IMR-90 (cell line): ENCODE results near the gene ECE2. TPM values are rescaled to one million over a fixed set of nuclear protein-coding genes. Genes with fewer than 3 reads are reported as not detected.

Experiments used
- ATAC-seq: fragments of 200-7000 bp; cut with Tn5 transposase; 2 replicates; pipeline ENCODE4 v1.9.1; 2020; ENCODE audit warnings: low read depth, mild to moderate bottlenecking, moderate library complexity
- BruUV-seq: library from RNA; stranded (reverse); fragments of 400-500 nt; replicated peaks from 2 replicates; lab custom pipeline; 2021; lab: Mats Ljungman, UMichigan
- CTCF ChIA-PET: fragments of 300-600 bp; formaldehyde crosslinking; extraction: SDS; loops from one replicate; lab custom pipeline; 2021; ENCODE audit warnings: antibody characterized with exemption; lab: Yijun Ruan, JAX
- POLR2A ChIA-PET: fragments of 300-600 bp; sonication (Branson Sonifier 250); formaldehyde crosslinking; loops from one replicate; lab custom pipeline; 2022; ENCODE audit warnings: antibody characterized with exemption; ENCODE audit not compliant: unreplicated experiment; lab: Charles Lee
- DNase-seq: peaks from one replicate; pipeline ENCODE4 v3.0.0; 2013
- H2AFZ ChIP-seq: replicated peaks from 2 replicates; pipeline ENCODE3; 2013; ENCODE audit warnings: low read length, mild to moderate bottlenecking; ENCODE audit not compliant: poor library complexity
- H2AK5ac ChIP-seq: 2 replicates; pipeline ENCODE4 v1.6.1; 2013; ENCODE audit warnings: low read depth, low read length, inconsistent platforms
- H2AK9ac ChIP-seq: replicated peaks from 2 replicates; pipeline ENCODE3; 2013; ENCODE audit warnings: mild to moderate bottlenecking, low read depth, low read length, moderate library complexity; ENCODE audit not compliant: poor library complexity
- H2BK120ac ChIP-seq: 2 replicates; pipeline ENCODE4 v1.6.1; 2013; ENCODE audit warnings: low read depth, low read length, inconsistent platforms
- H2BK15ac ChIP-seq: 3 replicates; pipeline ENCODE4 v1.6.1; 2013; ENCODE audit warnings: low read depth, low read length, inconsistent platforms
- H2BK20ac ChIP-seq: 2 replicates; pipeline ENCODE4 v1.6.1; 2013; ENCODE audit warnings: low read depth, mild to moderate bottlenecking, inconsistent platforms, low read length, moderate library complexity
- H2BK5ac ChIP-seq: 2 replicates; pipeline ENCODE4 v1.6.1; 2013; ENCODE audit warnings: mild to moderate bottlenecking, low read depth, low read length, inconsistent platforms; ENCODE audit not compliant: poor library complexity, severe bottlenecking
- H3K14ac ChIP-seq: replicated peaks from 2 replicates; pipeline ENCODE4 v1.6.1; 2013; ENCODE audit warnings: low read depth, low read length, inconsistent platforms
- H3K18ac ChIP-seq: 2 replicates; pipeline ENCODE4 v1.6.1; 2013; ENCODE audit warnings: low read depth, low read length, control low read depth
- H3K23ac ChIP-seq: 2 replicates; pipeline ENCODE4 v1.6.1; 2013; ENCODE audit warnings: low read depth, low read length, inconsistent platforms
- H3K27ac ChIP-seq: 2 replicates; pipeline ENCODE4 v1.5.1; 2013; ENCODE audit warnings: mild to moderate bottlenecking, control low read depth, low read length; ENCODE audit not compliant: insufficient read depth
- H3K27me3 ChIP-seq: 2 replicates; pipeline ENCODE4 v1.6.1; 2013; ENCODE audit warnings: low read length; ENCODE audit not compliant: control insufficient read depth, insufficient read depth
- H3K36me3 ChIP-seq: 2 replicates; pipeline ENCODE4 v1.6.1; 2013; ENCODE audit warnings: low read length, mixed read lengths; ENCODE audit not compliant: control insufficient read depth, insufficient read depth
- H3K4ac ChIP-seq: 2 replicates; pipeline ENCODE4 v1.6.1; 2013; ENCODE audit warnings: low read depth, low read length, inconsistent platforms
- H3K4me1 ChIP-seq: 2 replicates; pipeline ENCODE4 v1.6.1; 2013; ENCODE audit warnings: low read length, mixed read lengths; ENCODE audit not compliant: control insufficient read depth, insufficient read depth
- H3K4me2 ChIP-seq: 2 replicates; pipeline ENCODE4 v1.6.1; 2013; ENCODE audit warnings: low read depth, mild to moderate bottlenecking, control low read depth, low read length, moderate library complexity
- H3K4me3 ChIP-seq: 2 replicates; pipeline ENCODE4 v1.5.1; 2013; ENCODE audit warnings: low read depth, mild to moderate bottlenecking, control low read depth, low read length, moderate library complexity; ENCODE audit not compliant: insufficient read depth
- H3K56ac ChIP-seq: 2 replicates; pipeline ENCODE4 v1.6.1; 2013; ENCODE audit warnings: low read length, inconsistent platforms; ENCODE audit not compliant: insufficient read depth; ENCODE audit errors: extremely low read depth
- H3K79me1 ChIP-seq, 2 experiments: 2 replicates each; pipeline ENCODE4 v1.6.1; 2013; ENCODE audit warnings: low read length in 2 of 2, inconsistent platforms in 1 of 2, low read depth in 1 of 2
- H3K9ac ChIP-seq: 2 replicates; pipeline ENCODE4 v1.6.1; 2013; ENCODE audit warnings: low read depth, low read length, control low read depth
- H3K9me1 ChIP-seq: 2 replicates; pipeline ENCODE4 v1.6.1; 2013; ENCODE audit warnings: low read length, inconsistent platforms; ENCODE audit not compliant: insufficient read depth
- H3K9me3 ChIP-seq: 2 replicates; pipeline ENCODE4 v1.6.1; 2013; ENCODE audit warnings: low read length; ENCODE audit not compliant: control insufficient read depth, insufficient read depth
- H4K20me1 ChIP-seq: 2 replicates; pipeline ENCODE4 v1.6.1; 2013; ENCODE audit warnings: low read length, inconsistent platforms; ENCODE audit not compliant: insufficient read depth
- H4K5ac ChIP-seq: 2 replicates; pipeline ENCODE4 v1.6.1; 2013; ENCODE audit warnings: mild to moderate bottlenecking, low read depth, low read length, control low read depth
- H4K8ac ChIP-seq, 2 experiments: 2 replicates each; pipeline ENCODE4 v1.6.1; 2013; ENCODE audit warnings: low read depth in 2 of 2, low read length in 2 of 2, control low read depth in 1 of 2, inconsistent platforms in 1 of 2
- H4K91ac ChIP-seq: 2 replicates; pipeline ENCODE4 v1.6.1; 2013; ENCODE audit warnings: low read depth, low read length, inconsistent platforms; ENCODE audit not compliant: insufficient read depth
- CEBPB ChIP-seq: IDR thresholded peaks from 2 replicates; pipeline ENCODE4 v1.6.1; 2012; ENCODE audit warnings: low read depth, low read length, improper control_type of control experiment
- CHD1 ChIP-seq: IDR thresholded peaks from 2 replicates; pipeline ENCODE4 v1.6.1; 2012; ENCODE audit warnings: low read depth, low read length, improper control_type of control experiment
- MAFK ChIP-seq: IDR thresholded peaks from 2 replicates; pipeline ENCODE4 v1.6.1; 2012; ENCODE audit warnings: low read depth, low read length, improper control_type of control experiment
- MAZ ChIP-seq: IDR thresholded peaks from 2 replicates; pipeline ENCODE4 v1.6.1; 2012; ENCODE audit warnings: low read depth, mild to moderate bottlenecking, low read length, improper control_type of control experiment, moderate library complexity, borderline replicate concordance
- MXI1 ChIP-seq: IDR thresholded peaks from 2 replicates; pipeline ENCODE4 v1.6.1; 2012; ENCODE audit warnings: low read depth, mild to moderate bottlenecking, low read length, moderate library complexity, borderline replicate concordance
- NFE2L2 ChIP-seq: fragments of 150-350 bp; IDR thresholded peaks from 2 replicates; pipeline ENCODE4 v1.6.1; 2016; ENCODE audit warnings: low read depth, mild to moderate bottlenecking, low read length
- POLR2A ChIP-seq: IDR thresholded peaks from 2 replicates; pipeline ENCODE4 v1.6.1; 2012; ENCODE audit warnings: mild to moderate bottlenecking, low read depth, low read length
- RCOR1 ChIP-seq: IDR thresholded peaks from 2 replicates; pipeline ENCODE4 v1.6.1; 2012; ENCODE audit warnings: mild to moderate bottlenecking, low read length, improper control_type of control experiment; ENCODE audit not compliant: insufficient replicate concordance
- RFX5 ChIP-seq: IDR thresholded peaks from 2 replicates; pipeline ENCODE4 v1.8.0; 2012; ENCODE audit warnings: low read depth, mild to moderate bottlenecking, low read length, moderate library complexity
- USF2 ChIP-seq: fragments of 150-350 bp; IDR thresholded peaks from 2 replicates; pipeline ENCODE4 v1.6.1; 2017; ENCODE audit warnings: mild to moderate bottlenecking, antibody characterized with exemption, low read length, low read depth
- WGBS, 2 experiments: methylation state at CpG; one replicate each; pipeline versions ENCODE4 v1.1.5 to v1.1.7; 2013; ENCODE audit warnings: missing lambda C conversion rate in 2 of 2; ENCODE audit not compliant: insufficient read length in 1 of 2; ENCODE audit errors: extremely low coverage in 2 of 2; 5-methylcytosine and 5-hydroxymethylcytosine counted together
- dilution Hi-C: fragments of 300-500 bp; cut with HindIII; formaldehyde crosslinking; loops from one replicate; pipeline ENCODE4 v1.14.3; 2018; ENCODE audit warnings: low sequenced_read_pairs; ENCODE audit not compliant: unreplicated experiment
- in situ Hi-C: fragments of 300-500 bp; cut with MboI; formaldehyde crosslinking; loops from 3 replicates; pipeline ENCODE4 v1.14.3; 2019; ENCODE audit warnings: low sequenced_read_pairs, inconsistent platforms, mixed read lengths
- intact Hi-C: fragments of 100-400 bp; cut with micrococcal nuclease; formaldehyde crosslinking; loops from 2 replicates; pipeline ENCODE4 v1.10.0; 2022
- polyA plus RNA-seq, 3 experiments: library from polyadenylated mRNA; depleted of rRNA; stranded (reverse); fragments of >200 nt; gene quantifications; 2 replicates each; pipeline ENCODE4 v1.2.3, GENCODE V29; 2012; ENCODE audit warnings: low replicate concordance in 1 of 3
- total RNA-seq: library from RNA; depleted of rRNA; stranded (reverse); fragments of >200 nt; gene quantifications from 2 replicates; pipeline ENCODE4 v1.2.3, GENCODE V29; 2012
- TF ChIP-seq, protein P1 (sequence below): fragments of 150-350 bp; IDR thresholded peaks from 2 replicates; pipeline ENCODE4 v1.6.1; 2016; ENCODE audit warnings: low read depth, mild to moderate bottlenecking, low read length, moderate library complexity, borderline replicate concordance
- TF ChIP-seq, protein P2 (sequence below): conservative IDR thresholded peaks from 2 replicates; pipeline ENCODE4 v1.5.1; 2012; ENCODE audit warnings: mild to moderate bottlenecking, low read depth, low read length, improper control_type of control experiment

The ECE2 gene
- total and polyA plus RNA-seq, 2 of the 4 experiments (the other 2 are of a cell fraction) = not detected

DNA sequence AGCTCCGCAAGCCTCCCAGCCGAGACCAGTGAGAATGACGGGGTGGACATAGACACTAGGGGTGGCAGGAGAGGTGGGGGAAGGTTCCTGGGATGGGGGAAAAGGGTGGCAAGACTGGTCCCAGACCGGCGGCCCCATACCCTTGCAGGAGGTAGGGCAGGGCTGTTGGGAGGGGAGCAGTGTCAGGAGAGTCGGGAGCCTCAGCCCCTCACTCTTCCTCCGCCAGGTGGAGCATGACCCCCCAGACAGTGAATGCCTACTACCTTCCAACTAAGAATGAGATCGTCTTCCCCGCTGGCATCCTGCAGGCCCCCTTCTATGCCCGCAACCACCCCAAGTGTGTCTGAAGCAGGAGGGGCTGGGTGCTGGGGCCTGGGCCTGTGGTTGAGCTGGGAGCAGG lies 14.5 kb downstream of the ECE2 start:
- Histone ChIP-seq H3K4me3 (no peak overlapping the region), H3K9me3 (no peaks in the 10 kb centered on the region), H2BK5ac (no peak overlapping the region), H3K27ac (no peak overlapping the region), H4K5ac (no peak overlapping the region), H2BK20ac (no peak overlapping the region), H2BK120ac (no peak overlapping the region), H4K91ac (no peak overlapping the region), H3K9ac (no peak overlapping the region), H3K27me3 (peaks cover 27% of the 10 kb centered on the region), H2BK15ac (no peak overlapping the region), H3K4me1 (no peaks in the 10 kb centered on the region), H3K56ac (no peak overlapping the region), H3K18ac (no peak overlapping the region), H3K23ac (no peak overlapping the region), H3K9me1 (no peaks in the 10 kb centered on the region), H4K8ac (no peak overlapping the region), H3K4me2 (no peak overlapping the region), H3K14ac (no peak overlapping the region), H2AK9ac (no peak overlapping the region), H3K4ac (no peak overlapping the region), H4K20me1 (no peaks in the 10 kb centered on the region), H2AK5ac (no peak overlapping the region), H2AFZ (no peak overlapping the region), H3K79me1 (no peaks in the 10 kb centered on the region), H3K36me3 (no peaks in the 10 kb centered on the region)
- POLR2A ChIA-PET = no interaction called here
- WGBS, 2 experiments = no CpG with 5 or more reads among the region's 10 CpGs
- CTCF ChIA-PET = no interaction called here
- intact Hi-C loops = no loop called here
- in situ Hi-C loops = no loop called here
- BruUV-seq = no TSS peak
- dilution Hi-C loops = no loop called here
- TF ChIP-seq RCOR1 (no peak), POLR2A (no peak), RFX5 (no peak), USF2 (no peak), NFE2L2 (no peak), MAFK (no peak), MAZ (no peak), CEBPB (no peak), CHD1 (no peak), MXI1 (no peak)
- TF ChIP-seq, protein P1, sequence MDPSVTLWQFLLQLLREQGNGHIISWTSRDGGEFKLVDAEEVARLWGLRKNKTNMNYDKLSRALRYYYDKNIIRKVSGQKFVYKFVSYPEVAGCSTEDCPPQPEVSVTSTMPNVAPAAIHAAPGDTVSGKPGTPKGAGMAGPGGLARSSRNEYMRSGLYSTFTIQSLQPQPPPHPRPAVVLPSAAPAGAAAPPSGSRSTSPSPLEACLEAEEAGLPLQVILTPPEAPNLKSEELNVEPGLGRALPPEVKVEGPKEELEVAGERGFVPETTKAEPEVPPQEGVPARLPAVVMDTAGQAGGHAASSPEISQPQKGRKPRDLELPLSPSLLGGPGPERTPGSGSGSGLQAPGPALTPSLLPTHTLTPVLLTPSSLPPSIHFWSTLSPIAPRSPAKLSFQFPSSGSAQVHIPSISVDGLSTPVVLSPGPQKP = no peak
- TF ChIP-seq, protein P2, sequence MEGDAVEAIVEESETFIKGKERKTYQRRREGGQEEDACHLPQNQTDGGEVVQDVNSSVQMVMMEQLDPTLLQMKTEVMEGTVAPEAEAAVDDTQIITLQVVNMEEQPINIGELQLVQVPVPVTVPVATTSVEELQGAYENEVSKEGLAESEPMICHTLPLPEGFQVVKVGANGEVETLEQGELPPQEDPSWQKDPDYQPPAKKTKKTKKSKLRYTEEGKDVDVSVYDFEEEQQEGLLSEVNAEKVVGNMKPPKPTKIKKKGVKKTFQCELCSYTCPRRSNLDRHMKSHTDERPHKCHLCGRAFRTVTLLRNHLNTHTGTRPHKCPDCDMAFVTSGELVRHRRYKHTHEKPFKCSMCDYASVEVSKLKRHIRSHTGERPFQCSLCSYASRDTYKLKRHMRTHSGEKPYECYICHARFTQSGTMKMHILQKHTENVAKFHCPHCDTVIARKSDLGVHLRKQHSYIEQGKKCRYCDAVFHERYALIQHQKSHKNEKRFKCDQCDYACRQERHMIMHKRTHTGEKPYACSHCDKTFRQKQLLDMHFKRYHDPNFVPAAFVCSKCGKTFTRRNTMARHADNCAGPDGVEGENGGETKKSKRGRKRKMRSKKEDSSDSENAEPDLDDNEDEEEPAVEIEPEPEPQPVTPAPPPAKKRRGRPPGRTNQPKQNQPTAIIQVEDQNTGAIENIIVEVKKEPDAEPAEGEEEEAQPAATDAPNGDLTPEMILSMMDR = no peak
- DNase-seq (no peak), ATAC-seq (no peak)
